ENCODE results near the gene NEURL2. TPM values are rescaled to one million over a fixed set of nuclear protein-coding genes. Genes with fewer than 3 reads are reported as not detected.
"Not testable (repeated sequence)": the region's sequence is repeated elsewhere in the genome, so short reads cannot be mapped to it uniquely, and the experiment has no call there.

The NEURL2 gene
- total RNA-seq, 1 experiment from 2014 or later: 2.0 TPM

DNA sequence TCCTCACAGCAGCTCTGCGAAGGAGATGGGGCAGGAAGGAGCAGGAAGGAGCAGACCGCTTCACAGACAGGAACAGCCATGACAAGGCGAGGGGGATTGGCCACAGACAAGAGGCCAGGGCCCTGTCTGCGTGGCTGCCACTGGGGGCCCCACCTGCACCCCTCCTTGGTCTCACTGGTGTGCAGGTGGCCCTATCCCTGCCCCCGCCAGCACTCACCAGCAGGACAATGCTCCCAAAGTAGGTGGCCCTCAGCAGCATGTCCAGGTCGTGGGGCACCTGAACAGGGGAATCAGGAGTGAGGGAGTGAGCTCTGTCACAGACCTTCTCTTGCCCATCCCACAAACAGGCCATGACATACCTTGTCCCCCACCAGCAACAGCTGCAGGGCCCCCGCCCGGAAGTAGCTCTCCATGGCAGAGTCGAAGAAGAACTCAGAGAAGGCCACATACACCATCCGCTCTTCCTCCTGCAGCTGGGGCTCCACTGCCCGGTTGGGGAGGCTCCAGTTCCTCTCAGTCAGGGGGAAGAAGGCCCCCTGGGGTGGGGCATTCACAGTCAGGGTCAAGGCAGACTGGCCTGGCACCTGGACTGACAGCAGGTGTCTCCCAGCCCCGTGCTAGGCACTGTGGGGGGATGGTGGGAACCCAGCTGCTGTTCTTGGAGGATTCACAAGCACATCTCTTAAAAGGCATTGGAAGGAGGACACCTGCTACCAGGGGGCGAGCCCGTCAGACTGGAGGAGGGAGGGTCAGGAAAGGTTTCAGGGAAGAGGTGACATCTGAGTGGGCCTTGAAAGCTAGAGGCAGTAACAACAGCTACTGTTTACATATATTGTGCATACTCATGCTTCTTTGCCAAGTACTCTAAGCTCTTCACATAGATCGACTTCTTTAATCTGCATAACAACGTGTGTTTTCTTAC is 13.8 kb upstream of the NEURL2 start:
- CTCF ChIA-PET: interaction anchor here (0.6 to 1.4 kb wide), 8 partner anchors 13 to 614 kb away, joined by 3 to 5 read pairs (median 4); partner anchors contain the start of gene CTSA
- no peak overlapping the region for H3K27ac Mint-ChIP-seq (ENCODE audit: low read depth, unreplicated experiment)

DNA sequence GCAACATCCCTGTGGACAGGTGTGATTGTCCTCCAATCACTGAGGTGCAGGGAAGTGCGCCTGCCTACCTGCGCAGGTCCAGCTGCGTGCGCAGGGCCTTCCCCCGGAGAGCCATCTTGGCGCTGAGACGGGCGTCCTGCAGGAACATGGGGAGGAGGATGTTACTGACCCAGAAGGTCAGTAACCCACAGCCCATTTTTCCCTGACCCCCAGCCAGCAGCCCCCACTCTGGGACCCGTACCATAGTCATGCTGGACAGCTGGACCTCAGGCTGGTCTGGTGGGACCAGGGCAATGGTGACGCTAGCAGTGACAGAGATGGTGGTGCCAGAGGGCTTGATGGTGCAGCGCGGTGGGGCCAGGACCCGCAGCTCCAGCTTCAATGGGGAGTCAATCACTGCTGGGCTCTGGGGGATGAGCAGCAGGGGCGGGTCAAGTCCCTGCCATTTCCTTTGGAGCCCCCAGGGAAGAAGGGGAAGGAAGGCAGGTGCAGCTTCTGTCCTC is 11.2 kb upstream of the NEURL2 start:
- no TSS peak for BruUV-seq (replicated peaks)
- H3K9me3 Mint-ChIP-seq (ENCODE audit: unreplicated experiment): no peaks in the 10 kb centered on the region
- ChIA-PET POLR2A (interaction anchor here (0.9 to 1.6 kb wide), 4 partner anchors 8 to 22 kb away, joined by 3 to 4 read pairs (median 3); no protein-coding TSS in a partner anchor), CTCF (interaction anchor here (0.5 kb wide), 1 partner anchor 891 kb away, joined by 4 read pairs; no protein-coding TSS in a partner anchor)
- H3K27ac Mint-ChIP-seq (ENCODE audit: low read depth, unreplicated experiment): no peak overlapping the region
- DNase-seq (ENCODE audit: unreplicated experiment): no peak
- intact Hi-C loops (cut with micrococcal nuclease): no loop called here
- no peaks in the 10 kb centered on the region for H3K27me3 Mint-ChIP-seq (ENCODE audit: insufficient read depth, unreplicated experiment)
- TF ChIP-seq, protein P1, sequence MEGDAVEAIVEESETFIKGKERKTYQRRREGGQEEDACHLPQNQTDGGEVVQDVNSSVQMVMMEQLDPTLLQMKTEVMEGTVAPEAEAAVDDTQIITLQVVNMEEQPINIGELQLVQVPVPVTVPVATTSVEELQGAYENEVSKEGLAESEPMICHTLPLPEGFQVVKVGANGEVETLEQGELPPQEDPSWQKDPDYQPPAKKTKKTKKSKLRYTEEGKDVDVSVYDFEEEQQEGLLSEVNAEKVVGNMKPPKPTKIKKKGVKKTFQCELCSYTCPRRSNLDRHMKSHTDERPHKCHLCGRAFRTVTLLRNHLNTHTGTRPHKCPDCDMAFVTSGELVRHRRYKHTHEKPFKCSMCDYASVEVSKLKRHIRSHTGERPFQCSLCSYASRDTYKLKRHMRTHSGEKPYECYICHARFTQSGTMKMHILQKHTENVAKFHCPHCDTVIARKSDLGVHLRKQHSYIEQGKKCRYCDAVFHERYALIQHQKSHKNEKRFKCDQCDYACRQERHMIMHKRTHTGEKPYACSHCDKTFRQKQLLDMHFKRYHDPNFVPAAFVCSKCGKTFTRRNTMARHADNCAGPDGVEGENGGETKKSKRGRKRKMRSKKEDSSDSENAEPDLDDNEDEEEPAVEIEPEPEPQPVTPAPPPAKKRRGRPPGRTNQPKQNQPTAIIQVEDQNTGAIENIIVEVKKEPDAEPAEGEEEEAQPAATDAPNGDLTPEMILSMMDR (IDR thresholded peaks at IDR 0.05; ENCODE audit: unreplicated experiment): no peak
- no peak overlapping the region for H3K4me3 Mint-ChIP-seq (ENCODE audit: unreplicated experiment)
- peaks cover 8% of the 10 kb centered on the region for H3K4me1 Mint-ChIP-seq (ENCODE audit: insufficient read depth, unreplicated experiment)
- H3K36me3 Mint-ChIP-seq (ENCODE audit: insufficient read depth, unreplicated experiment): peaks cover 7% of the 10 kb centered on the region

More for the DNA sequence above, 13.8 kb upstream of the NEURL2 start:
- TF ChIP-seq, protein P1 (IDR thresholded peaks at IDR 0.05; ENCODE audit: unreplicated experiment): no peak
- Mint-ChIP-seq H3K4me3 (ENCODE audit: unreplicated experiment) (no peak overlapping the region), H3K36me3 (ENCODE audit: insufficient read depth, unreplicated experiment) (no peaks in the 10 kb centered on the region), H3K27me3 (ENCODE audit: insufficient read depth, unreplicated experiment) (no peaks in the 10 kb centered on the region), H3K4me1 (ENCODE audit: insufficient read depth, unreplicated experiment) (peaks cover 8% of the 10 kb centered on the region), H3K9me3 (ENCODE audit: unreplicated experiment) (no peaks in the 10 kb centered on the region)
- no TSS peak for BruUV-seq (replicated peaks)
- DNase-seq (ENCODE audit: unreplicated experiment): no peak
- intact Hi-C loops (cut with micrococcal nuclease): no loop called here
- POLR2A ChIA-PET: interaction anchor here (0.6 to 2.9 kb wide), 24 partner anchors 10 to 1188 kb away, joined by 3 to 49 read pairs (median 4); partner anchors contain the start of genes CTSA, NEURL2, PCIF1 and SNX21

DNA sequence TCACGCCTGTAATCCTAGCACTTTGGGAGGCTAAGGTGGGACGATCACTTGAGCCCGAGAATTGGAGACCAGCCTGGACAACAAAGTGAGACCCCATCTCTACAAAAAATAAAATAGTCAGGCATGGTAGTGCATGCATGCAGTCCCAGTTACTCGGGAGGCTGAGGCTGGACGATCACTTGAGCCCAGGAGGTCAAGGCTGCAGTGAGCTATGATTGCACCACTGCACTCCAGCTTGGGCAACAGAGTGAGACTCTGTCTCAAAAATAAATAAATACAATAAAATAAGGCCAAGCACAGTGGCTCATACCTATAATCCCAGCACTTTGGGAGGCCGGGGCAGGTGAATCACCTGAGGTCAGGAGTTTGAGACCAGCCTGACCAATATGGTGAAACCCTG is 10.3 kb upstream of the NEURL2 start:
- CTCF ChIA-PET: interaction anchor here (0.6 kb wide), 1 partner anchor 9 kb away, joined by 3 read pairs; no protein-coding TSS in a partner anchor
- H3K4me3 Mint-ChIP-seq (ENCODE audit: unreplicated experiment): not testable (repeated sequence)

DNA sequence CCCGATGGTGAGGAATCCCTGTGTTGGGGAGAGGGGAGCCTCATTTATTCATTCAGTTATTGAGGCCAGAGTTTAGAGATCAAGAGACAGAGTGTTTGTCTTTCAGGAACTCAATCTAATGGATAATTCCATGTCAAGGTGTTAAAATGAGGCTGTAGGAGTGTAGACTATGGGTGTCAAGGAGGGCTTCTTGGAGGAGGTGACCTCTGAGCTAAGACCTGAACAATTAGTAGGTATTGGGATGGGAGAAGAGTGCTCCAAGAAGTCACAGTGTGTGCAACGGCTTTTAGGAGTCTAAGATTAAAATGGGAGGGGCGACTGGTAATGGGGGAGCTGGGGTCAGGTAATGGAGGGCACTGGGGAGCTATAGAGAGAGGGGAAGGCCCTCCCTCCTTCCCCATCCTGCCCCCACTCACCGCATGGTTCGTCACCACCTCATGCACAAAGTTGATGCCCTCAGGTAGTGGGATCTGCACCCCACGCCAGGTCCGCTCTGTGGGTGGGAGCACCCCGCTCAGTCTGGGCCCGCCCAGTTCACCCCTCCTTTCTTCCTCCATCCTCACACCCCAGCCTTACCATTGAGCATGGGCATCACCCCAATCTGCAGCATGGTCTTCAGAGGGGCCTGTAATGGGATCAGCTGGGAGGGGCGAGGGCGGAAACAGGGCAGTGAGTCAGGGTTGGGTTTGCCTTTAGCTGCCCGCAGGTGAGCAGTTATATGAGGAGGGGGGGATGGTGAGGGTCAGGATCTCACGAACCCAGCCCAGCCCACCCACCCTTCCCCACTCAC is 8.2 kb upstream of the NEURL2 start:
- intact Hi-C loops (cut with micrococcal nuclease): no loop called here
- ChIA-PET POLR2A (interaction anchor here (0.7 to 2.2 kb wide), 4 partner anchors 10 to 23 kb away, joined by 3 to 7 read pairs (median 4); partner anchors contain the start of gene ZSWIM1), CTCF (interaction anchor here (0.6 to 0.7 kb wide), 2 partner anchors 54 to 523 kb away, joined by 3 read pairs; no protein-coding TSS in a partner anchor)
- Mint-ChIP-seq H3K4me1 (ENCODE audit: insufficient read depth, unreplicated experiment) (no peaks in the 10 kb centered on the region), H3K27me3 (ENCODE audit: insufficient read depth, unreplicated experiment) (no peaks in the 10 kb centered on the region), H3K27ac (ENCODE audit: low read depth, unreplicated experiment) (no peak overlapping the region), H3K9me3 (ENCODE audit: unreplicated experiment) (no peaks in the 10 kb centered on the region), H3K36me3 (ENCODE audit: insufficient read depth, unreplicated experiment) (peaks cover 16% of the 10 kb centered on the region), H3K4me3 (ENCODE audit: unreplicated experiment) (no peak overlapping the region)
- DNase-seq (ENCODE audit: unreplicated experiment): no peak
- BruUV-seq (replicated peaks): no TSS peak
- TF ChIP-seq, protein P1 (IDR thresholded peaks at IDR 0.05; ENCODE audit: unreplicated experiment): no peak

More for the DNA sequence above, 10.3 kb upstream of the NEURL2 start:
- H3K27ac Mint-ChIP-seq (ENCODE audit: low read depth, unreplicated experiment); H3K4me1 Mint-ChIP-seq (ENCODE audit: insufficient read depth, unreplicated experiment); H3K27me3 Mint-ChIP-seq (ENCODE audit: insufficient read depth, unreplicated experiment); BruUV-seq (replicated peaks); DNase-seq (ENCODE audit: unreplicated experiment); H3K9me3 Mint-ChIP-seq (ENCODE audit: unreplicated experiment); intact Hi-C loops (cut with micrococcal nuclease); H3K36me3 Mint-ChIP-seq (ENCODE audit: insufficient read depth, unreplicated experiment): not testable (repeated sequence)
- POLR2A ChIA-PET: interaction anchor here (0.9 to 1.5 kb wide), 4 partner anchors 7 to 43 kb away, joined by 3 to 4 read pairs (median 3); no protein-coding TSS in a partner anchor
